Measurements from ENCODE around the gene PSMD12.
"Not testable (repeated sequence)": the region's sequence is repeated elsewhere in the genome, so short reads cannot be mapped to it uniquely, and the experiment has no call there.

PSMD12 gene

DNA sequence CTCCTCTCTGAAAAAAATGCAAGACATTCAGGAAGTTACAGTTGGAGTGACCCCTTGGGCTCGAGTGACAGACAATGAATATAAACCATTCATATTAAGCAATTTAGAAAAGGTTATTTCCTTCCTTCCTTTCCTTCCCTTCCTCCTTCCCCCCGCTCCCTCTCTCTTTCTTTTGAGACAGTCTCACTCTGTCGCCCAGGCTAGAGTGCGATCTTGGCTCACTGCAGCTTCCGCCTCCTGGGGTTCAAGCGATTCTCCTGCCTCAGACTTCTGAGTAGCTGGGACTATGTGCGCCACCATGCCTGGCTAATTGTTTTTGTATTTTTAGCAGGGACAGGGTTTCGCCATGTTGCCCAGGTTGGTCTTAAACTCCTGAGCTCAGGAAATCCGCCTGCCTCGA lies 13.2 kb downstream of the PSMD12 start:
- no peak for DNase-seq

GRCh38 chr17:67349420-67349819 lies 17.0 kb downstream of the PSMD12 start:
- no peak for DNase-seq

DNA sequence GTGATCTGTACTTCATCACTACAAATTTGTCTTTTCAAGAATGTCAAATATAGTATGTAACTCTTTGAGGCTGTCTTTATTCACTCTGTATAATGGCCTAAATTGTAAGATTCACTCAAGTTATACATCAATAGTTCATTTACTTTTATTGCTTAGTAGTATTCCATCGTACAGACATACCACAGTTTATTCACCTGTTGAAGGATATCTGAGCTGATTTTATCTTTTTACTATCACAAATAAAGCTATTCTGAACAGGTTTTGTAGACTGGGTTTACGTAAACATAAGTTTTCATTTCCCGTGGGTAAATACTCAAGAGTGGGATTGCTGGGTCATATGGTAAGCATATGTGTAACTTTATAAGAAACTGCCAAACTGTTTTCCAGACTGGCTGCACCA lies 18.6 kb downstream of the PSMD12 start:
- no peak for DNase-seq

DNA sequence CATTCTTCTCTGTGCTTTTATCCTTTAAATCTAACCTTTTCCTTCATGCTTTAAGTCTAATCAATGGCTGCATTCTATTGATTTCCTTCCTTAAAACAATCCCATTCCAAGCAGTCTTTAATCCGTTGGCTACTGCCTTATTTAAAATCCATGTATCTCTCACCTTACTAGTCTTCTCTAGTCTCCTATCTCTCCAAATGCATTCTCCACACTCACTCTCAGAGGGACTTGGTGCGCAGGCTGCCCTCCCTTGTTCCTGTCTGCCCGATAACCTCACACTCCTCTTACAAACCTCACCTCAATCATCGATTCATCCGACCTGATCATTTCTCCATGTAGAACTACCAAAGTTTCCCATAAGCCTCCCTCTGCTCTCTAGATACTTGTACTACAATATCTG lies 23.1 kb downstream of the PSMD12 start:
- DNase-seq = no peak

DNA sequence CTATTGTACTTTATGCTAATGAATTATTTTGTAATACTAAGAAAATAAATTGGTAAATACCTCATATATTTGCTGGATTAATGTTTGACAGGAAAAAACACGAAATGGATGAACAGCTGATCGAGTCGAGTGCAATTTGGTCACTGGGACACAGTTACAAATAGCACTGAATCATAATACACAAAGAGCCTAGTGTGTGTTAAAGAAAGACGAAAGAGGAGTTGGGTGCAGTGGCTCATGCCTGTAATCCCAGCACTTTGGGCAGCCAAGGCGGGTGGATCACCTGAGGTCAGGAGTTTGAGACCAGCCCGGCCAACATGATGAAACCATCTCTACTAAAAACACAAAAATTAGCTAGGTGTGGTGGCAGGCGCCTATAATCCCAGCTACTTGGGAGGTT lies 28.0 kb downstream of the PSMD12 start:
- DNase-seq = not testable (repeated sequence)

DNA sequence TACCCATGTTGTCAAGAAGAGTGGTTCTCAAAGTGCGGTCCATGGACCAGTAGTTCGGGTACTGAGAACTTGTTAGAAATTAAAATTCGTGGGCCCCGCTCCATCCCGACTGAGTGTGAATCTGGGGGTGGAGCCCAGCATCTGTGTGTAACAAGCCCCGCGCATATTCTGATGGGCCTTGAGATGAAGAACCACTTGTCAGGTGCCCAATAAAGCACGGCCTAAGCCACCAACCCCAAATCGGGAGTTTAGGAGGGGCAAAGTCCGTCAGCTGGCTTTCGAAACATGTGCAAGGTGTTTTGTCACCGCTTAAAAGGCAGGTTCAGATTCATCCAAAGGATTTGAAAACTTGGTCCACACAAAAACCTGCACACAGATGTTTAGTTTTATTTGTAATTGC lies 29.5 kb downstream of the PSMD12 start:
- DNase-seq = no peak

- no peak for DNase-seq
Observed at GRCh38 chr17:67335245-67335835, 31.0 kb downstream of the PSMD12 start.

DNA sequence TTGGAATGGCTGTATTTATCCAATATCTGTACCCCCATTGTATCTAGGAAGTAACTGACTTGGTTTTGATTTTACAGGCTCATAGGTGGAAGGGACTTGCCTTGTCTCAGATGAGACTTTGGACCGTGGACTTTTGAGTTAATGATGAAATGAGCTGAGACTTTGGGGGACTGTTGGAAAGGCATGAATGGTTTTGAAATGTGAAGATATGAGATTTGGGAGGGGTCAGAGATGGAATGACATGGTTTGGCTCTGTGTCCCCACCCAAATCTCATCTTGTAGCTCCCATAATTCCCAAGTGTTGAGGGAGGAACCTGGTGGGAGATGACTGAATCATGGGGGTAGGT lies 34.2 kb downstream of the PSMD12 start:
- not testable (repeated sequence) for DNase-seq

DNA sequence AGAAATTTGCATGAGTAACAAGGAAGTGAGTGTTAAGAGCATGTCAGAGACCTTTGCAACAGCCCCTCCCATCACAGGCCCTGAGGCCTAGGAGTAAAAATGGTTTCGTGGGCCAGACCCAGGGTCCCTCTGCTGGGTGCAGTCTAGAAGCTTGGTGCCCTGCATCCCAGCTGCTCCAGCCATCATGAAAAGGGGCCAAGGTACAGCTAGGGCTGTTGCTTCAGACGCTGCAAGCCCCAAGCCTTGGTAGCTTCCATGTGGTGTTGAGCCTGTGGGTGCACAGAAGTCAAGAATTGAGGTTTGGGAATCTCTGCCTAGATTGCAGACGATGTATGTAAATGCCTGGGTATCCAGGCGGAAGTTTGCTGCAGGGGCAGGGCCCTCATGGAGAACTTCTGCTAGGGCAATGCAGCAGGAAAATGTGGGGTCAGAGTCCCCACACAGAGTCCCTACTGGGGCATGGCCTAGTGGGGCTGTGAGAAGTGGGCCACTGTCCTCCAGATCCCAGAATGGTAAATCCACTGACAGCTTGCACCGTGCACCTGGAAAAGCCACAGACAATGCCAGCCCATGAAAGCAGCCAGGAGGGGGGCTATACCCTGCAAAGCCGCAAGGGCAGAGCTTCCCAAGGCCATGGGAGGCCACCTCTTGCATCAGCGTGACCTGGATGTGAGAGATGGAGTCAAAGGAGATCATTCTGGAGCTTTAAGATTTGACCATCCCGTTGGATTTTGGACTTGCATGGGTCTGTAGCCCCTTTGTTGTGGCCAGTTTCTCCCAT lies 34.8 kb downstream of the PSMD12 start:
- DNase-seq = not testable (repeated sequence)

DNA sequence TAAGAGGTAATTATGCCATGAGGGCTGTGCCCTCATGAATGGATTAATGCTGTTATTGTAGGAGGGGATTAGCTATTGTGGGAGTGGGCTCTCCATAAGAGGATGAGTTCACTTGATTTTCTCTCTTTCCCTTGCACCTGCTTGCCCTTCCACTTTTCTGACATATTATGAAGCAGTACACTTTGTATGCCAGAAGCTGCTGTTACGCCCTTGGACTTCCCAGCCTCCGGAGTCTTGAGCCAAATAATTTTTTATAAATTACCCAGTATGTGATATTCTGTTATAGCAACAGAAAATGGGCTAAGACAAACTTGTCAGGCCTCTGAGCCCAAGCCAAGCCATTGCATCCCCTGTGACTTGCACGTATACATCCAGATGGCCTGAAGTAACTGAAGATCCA lies 38.4 kb downstream of the PSMD12 start:
- no peak for DNase-seq

GRCh38 chr17:67326959-67327745 lies 39.2 kb downstream of the PSMD12 start:
- DNase-seq = not testable (repeated sequence)

DNA sequence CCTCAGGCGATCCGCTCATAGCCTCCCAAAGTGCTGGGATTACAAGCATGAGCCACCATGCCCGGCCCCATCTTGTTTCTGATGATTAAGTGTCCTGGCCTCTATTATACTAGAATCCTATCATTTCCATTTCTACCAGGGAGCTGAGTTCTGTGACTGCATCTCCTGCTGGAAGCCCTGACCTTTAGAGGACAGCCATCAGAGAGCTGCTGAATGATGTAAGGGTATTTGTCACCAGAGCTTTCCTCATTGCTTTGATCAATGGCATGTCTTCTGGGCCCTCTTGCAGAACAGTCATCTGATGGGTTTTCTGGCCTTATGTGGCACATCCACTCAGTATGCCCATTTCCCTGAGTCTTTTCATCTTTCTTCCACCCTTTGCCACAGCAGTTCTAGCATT lies 39.9 kb downstream of the PSMD12 start:
- no peak for DNase-seq

- DNase-seq = no peak
Observed at GRCh38 chr17:67324330-67324729, 42.0 kb downstream of the PSMD12 start.

DNA sequence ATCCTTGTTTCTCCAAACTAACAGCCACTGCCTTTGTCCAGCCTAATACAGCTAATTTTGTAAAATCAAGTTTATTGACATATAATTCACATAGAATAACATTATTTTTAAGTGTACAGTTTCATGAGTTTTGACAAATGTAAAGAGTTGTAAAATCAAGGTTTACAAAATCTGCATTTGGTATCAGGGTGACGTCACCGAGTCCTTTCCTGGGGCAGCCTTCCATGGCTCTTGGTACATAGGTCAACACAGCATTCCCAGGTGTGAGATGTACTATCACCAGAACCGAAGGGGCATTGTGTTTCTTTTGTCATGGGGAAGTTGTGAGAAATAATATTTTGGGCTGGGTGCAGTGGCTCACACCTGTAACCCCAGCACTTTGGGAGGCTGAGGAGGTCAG lies 42.9 kb downstream of the PSMD12 start:
- DNase-seq = no peak

GRCh38 chr17:67322042-67322787 lies 44.2 kb downstream of the PSMD12 start:
- DNase-seq = no peak

GRCh38 chr17:67321486-67321885 lies 44.9 kb downstream of the PSMD12 start:
- not testable (repeated sequence) for DNase-seq

GRCh38 chr17:67316781-67317180 lies 49.6 kb downstream of the PSMD12 start:
- no peak for DNase-seq

DNA sequence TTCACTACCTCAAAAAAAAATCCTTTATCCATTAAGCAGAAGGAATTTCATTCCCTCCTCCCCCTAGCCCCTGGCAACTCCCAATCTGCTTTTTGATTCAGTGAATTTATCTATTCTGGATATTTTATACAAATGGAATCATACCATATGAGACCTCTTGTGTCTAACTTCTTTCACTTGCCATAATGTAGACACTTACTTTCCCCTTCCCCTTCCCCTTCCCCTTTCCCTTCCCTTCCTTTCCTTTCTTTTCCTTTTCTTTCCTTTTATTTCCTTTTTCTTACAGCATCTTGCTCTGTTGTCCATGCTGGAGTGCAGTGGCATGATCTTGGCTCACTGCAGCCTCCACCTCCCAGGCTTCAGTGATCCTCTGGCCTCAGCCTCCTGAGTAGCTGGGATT lies 50.5 kb downstream of the PSMD12 start:
- DNase-seq = no peak

DNA sequence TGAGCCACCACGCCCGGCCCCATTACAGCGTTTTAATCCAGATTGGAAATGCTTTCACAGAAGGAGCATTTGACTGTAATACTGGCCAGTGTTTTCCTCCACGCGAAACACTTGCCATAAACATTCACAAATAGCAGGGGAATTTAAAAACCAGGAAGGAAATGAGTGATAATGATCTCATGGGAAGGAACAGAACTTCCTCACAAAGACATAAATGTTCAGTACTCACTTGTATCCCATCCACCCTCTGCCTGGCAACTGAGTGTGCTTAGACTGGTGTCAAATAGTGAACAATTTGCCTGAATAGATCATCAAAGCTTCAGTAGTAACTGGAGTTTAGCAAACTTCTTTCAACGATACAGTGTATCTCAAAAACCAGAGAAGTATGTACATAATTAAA lies 54.1 kb downstream of the PSMD12 start:
- no peak for DNase-seq

- DNase-seq = no peak
Observed at GRCh38 chr17:67311575-67311974, 54.8 kb downstream of the PSMD12 start.

DNA sequence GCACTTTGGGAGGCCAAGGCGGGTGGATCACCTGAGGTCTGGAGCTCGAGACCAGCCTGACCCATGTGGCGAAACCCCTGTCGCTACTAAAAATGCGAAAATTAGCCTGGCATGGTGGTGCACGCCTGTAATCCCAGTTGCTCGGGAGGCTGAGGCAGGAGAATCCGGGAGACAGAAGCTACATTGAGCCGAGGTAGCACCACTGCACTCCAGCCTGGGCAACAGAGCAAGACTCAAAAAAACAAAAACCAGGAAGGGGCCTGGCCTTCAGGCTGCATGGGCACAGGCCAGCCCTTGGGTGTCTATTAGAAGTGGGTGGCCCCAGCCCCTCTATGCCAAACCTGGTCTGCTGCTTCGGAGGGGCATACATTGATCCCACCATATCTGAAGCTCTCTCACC lies 56.0 kb downstream of the PSMD12 start:
- DNase-seq = no peak

DNA sequence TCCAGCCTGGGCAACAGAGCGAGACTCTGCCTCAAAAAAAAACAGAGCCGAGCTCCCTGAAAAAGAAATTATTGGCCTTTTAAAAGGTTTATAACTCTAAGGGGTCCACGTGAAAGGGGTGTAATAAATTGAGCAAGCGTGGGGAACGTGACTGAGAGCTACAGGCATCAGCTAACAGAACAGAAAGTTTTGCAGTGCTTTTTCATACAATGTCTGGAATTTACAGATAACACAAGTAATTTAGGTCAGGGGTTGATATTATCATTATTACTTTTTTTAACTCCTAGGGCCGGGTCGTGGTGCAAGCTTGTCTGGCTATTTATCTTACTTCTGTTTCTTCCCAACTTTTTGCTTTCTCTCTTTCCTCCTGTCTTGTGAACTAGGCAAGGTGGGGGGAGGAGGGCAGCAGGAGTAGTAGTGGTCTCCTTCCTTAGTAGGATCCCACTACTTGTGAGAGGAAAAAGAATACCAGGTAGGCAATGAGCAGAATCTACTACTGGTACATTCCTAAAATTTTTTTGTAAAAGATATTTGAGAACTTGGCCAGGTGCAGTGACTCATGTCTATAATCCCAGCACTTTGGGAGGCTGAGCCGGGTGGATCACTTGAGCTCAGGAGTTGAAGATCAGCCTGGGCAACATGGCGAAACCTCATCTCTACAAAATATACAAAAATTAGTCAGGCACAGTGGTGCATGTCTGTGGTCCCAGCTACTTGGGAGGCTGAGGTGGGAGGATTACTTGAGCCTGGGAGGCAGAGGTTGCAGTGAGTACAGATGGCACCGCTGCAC lies 60.7 kb downstream of the PSMD12 start:
- DNase-seq = not testable (repeated sequence)

All from activated effector memory CD4-positive, alpha-beta T cell treated with anti-CD3 and anti-CD28 coated beads, Interleukin-2, amount 50 U/mL, for 16 hours (primary cell).